Activated effector memory CD4-positive, alpha-beta T cell treated with anti-CD3 and anti-CD28 coated beads, Interleukin-2, amount 50 U/mL, for 16 hours (primary cell): Measurements from ENCODE around the gene ANGEL2.
"Not testable (repeated sequence)": the region's sequence is repeated elsewhere in the genome, so short reads cannot be mapped to it uniquely, and the experiment has no call there.

Source experiments
- DNase-seq: peaks from one replicate; pipeline ENCODE4 v3.0.0-alpha.2; 2020

The ANGEL2 gene

DNA sequence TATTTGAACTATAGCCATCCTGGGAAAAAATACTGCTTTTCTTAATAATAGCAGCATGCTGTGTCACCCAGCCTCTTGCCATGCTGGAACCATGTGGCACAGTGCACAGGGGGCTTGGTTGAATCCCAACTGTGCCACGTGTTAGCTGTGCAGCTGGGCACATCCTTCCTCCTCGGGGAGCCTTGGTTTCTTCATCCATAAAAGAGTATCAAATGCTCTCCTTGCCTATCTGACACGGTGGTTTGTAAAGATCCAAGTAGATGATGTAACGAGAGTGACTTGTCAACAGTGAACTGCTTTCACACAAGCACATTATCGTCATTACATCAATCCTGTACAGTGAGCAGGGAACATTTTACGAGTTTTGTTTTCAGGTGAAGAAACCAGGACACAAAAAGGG is 41.0 kb downstream of the ANGEL2 start:
- DNase-seq, result peak; percentile 47

DNA sequence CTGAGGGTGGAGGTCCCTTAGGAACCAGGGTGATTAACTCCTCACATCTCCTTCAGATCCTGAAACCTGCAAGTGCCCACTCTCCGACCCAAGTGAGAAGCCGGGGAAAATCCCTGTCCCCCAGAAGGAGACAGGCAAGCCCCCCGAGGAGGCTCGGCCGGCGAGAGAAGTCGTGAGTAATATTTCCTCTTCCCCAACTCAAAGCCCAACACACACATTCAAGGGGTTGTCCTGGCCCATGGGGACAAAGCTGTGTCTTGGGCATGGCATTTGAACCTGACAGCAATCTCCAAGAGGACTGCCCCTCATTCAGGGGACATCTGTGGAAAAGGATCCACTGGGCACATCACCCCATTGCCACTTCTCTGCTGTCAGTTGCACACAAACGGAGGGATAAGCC is 41.8 kb downstream of the ANGEL2 start:
- peak; percentile 30 for DNase-seq

DNA sequence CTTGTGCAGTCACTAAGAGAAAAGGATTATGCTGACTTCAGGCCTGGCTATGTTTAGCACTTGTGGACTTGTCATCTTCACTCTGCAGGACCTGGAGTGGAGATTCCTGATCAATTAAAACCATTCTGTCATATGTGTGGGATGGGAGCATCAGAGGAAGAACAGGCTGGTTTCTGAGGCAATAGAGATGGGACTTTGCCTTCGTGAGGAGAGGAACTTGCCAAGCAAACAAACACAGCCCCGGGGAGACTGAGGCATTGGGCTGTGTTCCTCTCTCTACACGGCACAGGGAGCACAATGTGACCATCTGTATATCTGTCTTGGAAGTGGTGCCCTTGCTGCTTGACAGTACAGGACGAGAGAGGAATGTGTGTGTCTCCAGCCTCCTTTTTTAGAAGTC is 42.2 kb downstream of the ANGEL2 start:
- peak; percentile 24 for DNase-seq

DNA sequence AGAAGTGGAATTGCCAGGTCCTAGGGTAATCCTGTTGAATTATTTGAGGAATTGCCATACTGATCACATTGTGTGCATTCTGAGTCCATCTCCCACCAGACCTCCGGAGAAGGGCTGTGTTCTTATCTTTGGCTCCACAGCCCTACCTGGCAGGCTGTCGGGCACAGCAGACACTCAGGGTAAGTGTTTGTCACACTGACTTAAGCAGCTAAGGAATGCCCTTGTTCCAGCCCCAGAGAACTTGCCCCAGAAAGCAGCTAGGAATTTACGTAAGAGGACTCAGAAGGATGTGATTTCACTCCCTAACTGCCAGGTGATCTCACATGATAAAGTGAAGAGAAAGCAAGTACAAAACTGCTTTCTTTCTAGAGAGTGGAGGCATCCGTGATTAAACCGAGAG is 44.4 kb downstream of the ANGEL2 start:
- DNase-seq, result peak; percentile 49

DNA sequence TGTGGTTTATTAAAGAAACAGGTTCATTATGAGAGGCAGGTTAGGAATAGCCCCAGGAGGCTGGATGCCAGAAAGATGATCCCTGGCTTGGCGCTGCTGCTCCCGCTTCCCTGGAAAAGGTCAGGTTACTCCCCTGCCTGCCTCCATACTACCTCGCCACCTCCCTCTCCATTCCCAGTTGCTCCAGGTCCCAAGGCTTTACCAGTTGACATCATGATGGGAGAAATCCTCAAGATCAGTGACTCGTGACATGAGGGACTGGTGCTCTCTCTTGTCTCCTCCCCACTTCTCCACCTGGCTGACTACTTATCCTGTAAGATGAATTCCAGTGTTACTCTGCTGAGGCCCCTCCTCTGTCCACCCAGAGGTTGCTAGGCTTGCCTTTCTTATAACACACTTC is 45.6 kb downstream of the ANGEL2 start:
- DNase-seq, result peak; percentile 34

DNA sequence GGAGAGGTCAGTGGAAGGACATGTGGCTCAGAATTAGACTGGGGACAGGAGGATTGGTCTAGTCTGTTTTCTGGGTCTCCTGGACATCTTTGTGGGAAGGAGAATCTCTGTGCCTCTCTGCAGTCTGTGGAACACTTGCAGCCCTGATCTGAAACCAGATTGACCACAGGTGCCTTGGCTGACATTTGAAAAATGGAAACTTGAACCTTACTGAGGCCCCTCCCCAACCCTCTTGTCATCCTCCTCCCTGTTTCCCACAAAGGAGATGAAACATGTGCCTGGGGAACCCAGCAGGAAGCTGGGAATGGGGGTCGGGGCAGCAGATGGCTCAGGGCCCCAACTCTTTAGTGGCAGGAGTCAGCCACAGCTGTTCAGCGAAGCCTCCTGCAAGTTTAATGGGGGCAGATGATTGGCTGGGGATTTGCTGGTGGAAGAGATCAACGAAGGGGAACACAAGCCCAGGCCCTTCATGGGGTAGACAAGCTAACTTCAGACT is 47.3 kb downstream of the ANGEL2 start:
- DNase-seq, result peak; percentile 14

DNA sequence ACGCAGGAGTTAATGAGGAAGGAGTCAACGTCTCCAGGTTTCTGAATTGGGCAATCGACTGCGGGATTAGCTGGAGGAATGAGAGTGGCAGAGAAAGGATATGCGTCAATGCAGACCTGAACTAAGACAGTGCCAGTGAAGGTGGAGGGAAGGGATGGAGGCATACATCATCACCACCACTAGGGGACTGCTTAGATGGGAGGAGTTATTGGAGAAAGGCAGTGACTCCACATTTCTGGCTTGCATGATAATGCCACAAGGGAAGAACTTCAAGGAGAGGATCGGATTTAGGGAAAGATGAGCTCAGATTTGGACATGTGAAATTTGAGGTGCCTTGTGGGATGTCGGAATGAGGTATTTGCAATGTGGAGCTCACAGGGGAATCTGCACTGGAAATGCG is 47.9 kb downstream of the ANGEL2 start:
- DNase-seq, result peak; percentile 54

DNA sequence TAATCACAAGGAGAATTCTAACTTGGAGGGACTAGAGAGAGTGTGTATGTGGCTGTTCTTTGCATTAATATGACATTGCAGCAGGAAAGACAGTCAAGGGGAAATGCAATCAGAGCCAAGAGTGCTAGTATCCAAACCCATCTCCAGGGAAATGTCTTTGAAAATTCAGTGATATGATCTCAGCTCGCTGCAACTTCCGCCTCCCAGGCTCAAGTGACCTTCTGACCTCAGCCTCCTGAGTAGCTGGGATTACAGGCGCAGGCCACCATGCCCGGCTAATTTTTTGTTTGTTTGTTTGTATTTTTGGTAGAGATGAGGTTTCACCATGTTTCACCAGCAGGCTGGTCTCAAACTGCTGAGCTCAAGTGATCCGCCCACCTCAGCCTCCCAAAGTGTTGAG is 49.1 kb downstream of the ANGEL2 start:
- DNase-seq, result peak; percentile 24

DNA sequence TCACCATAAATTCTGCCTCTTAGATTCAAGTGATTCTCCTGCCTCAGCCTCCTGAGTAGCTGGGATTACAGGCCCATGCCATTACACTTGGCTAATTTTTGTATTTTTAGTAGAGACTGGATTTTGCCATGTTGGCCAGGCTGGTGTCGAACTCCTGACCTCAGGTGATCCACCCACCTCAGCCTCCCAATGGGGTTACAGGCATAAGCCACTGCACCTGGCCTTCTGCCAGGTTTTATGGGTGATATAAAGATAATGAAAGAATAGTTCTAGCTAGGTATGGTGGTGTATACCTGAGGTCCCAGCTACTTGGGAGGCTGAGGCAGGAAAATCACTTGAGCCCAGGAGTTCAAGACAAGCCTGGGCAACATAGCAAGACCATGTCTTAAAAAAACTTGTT is 50.7 kb downstream of the ANGEL2 start:
- not testable (repeated sequence) for DNase-seq

DNA sequence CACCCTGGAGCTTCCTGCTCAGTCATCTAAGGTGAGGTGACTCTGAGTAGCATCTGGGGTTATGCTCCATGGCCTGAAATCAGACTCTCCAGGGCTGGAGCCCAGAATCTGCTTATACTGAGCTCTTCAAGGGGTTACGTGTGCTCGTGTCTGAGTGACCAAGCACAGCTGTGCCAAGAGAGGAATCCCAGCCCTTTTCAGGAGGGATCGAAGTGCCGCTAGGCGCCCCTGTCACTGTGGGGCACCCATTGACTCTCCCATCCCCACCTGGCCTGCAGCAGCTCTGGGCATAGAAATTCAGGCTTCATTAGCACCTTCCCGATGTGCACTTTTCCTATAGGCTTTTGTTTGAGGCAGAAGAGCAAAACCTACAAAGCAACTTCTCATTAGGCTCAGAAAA is 51.6 kb downstream of the ANGEL2 start:
- peak; percentile 39 for DNase-seq

DNA sequence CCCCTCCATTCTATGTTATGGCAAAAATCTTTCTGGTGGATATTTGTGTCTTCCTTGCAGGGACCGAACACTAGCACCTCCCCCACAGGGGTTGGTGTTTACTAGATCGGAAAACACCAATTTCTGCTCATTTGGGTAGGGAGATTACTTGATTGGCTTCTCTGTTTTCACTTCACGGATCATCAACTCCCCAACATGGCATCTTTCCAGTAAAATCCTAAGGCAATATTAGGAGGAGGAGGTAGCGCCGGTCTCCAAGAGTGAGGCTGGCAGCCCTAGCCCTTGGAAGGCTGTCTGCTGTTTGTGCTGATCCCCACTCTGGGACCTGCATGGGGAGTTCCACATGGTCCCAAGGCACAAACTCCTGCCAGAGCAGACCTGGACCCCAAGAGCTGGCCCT is 53.2 kb downstream of the ANGEL2 start:
- DNase-seq, result no peak

DNA sequence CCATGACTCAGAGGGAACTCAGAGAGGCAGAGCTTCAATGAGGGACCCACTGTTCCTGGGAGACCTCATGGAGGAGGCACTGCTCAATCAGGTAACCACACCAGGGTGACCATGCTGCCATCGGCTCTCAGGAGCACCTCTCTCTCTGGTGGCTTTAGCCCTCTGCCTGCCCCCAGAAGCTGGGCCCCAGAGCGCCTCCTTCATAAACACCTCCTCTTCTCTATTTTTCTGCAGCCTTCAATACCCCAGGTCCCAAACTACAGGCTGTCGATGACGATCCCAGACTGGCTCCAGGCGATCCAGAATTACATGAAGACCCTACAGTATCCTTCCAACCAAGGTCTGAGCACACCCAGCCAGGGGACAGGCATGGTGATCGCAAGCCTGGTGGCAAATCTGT is 54.7 kb downstream of the ANGEL2 start:
- peak; percentile 39 for DNase-seq

DNA sequence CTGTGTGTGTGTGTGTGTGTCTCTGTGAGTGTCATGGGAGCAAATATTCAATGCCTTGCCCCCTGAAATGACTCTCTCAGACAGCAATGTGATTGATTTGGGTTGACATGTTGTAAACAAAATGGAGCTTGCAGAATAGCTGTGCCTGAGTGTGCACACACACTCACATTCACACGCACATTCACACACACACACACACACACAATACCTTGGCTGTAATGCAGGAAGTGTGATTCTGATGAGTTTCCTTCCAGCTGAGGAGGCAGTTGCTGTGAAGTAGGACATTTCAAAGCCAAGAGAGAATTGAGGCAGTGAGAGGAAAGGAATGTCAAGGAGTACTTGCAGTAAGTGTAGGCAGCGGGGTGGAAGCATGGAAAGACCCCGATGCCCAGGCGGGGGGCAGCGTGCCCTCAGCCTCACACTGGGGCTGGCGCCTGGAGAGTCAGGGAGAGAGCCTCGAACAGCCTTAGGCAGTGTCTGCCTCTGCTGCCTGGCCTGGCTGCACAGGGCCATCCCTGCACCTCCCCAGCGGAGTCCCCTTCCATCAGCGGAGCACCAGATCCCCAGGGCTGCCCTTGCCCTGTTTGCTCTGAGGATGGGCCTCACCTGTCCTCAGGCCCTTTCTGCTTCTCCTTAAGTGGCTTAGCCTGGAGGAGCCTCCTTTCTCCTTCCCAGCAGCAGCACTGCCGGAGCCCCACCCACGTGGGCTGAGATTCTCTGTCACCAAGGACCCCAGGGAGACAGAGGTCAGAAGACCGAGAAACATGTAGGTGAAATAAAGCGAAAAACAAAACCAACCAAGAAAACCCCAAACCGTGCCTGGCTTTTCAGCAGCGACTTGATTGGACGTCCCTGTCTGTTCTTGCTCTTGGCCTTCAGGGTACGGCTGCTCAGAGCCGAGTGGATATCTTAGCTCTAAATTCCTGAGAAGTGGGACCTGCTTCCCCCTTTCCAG is 56.1 kb downstream of the ANGEL2 start:
- DNase-seq, result peak; percentile 43

DNA sequence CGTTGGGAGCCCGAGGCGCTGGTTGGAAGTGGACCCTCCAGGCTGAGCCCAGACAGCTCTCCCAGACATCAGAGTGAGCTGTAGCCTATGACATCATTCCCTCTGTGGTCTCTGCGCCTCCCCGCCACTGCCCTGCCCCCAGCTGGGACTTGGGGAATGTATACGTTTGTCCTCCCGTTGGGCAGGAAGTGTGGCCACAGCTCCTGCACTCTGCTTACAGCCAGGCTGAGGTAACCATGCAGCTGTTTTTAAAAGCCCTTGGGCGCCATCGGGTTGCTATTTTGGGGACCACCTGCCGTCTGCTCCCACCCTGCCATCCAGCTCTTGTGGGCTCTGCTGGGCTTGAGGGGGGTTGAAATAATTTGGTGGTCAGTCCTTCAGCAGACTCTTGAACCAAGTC is 57.5 kb downstream of the ANGEL2 start:
- peak; percentile 54 for DNase-seq

DNA sequence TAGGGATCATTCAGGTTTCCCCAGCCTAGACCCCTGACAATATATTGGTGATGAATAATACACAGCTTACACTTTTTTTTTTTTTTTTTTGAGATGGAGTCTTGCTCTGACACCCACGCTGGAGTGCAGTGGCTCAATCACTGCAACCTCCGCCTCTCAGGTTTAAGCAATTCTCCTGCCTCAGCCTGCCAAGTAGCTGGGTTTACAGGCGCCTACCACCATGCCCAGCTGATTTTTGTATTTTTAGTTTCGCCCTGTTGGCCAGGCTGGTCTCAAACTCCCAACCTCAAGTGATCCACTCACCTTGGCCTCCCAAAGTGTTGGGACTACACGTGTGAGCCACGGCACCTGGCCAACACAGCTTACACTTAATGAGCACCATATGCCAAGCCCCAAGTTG is 58.1 kb downstream of the ANGEL2 start:
- peak; percentile 25 for DNase-seq

DNA sequence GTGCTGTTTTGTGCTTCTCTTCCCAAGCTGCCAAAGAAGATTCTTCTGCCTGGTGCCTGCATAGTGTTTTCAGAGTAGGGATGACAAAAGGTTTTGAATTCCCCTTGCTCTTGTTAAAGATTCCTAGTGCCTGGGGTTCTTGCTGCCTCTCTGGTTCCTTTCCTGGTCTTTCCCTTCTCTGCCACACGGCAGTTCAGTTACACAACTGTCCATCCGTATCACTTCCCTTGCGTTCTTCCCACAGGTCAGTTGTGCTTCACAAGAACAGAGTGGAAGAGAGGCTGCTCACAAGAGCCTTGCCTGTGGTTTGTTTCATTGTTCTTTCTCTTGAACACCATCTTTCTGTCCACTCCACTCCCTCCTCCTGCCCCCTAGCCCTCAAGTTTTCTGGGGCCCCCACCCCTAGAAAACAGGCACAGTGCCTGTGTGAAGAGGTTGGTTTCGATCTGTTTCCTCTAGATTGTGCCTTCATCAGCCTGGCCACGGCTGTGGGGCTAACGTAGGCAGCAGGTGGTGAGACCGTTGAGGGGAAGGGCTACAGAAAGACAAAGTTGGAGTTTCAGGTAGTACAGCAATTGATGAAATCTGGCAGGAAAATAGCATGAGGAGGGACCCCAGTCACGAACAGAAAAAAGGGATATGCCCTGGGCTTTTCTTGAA is 59.6 kb downstream of the ANGEL2 start:
- peak; percentile 31 for DNase-seq

DNA sequence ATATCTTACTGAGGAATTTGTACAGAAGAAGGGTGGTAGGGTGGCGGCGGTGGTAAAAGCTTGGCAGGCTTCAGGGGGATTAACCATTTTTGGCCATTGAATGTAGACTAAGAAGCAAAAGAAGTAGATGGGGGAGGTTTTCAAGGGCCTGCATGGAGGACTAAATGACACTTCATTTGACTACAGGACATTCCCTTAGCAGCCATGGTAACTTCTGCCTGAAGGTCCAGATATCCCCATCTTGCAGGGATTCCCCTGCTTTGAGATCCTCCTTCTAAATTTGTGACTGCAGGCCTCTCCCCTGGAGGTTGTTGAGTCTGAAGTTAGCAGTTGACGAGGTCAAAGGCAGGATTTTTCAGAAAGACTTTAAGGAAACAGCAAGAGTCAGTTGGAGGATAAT is 60.6 kb downstream of the ANGEL2 start:
- no peak for DNase-seq

DNA sequence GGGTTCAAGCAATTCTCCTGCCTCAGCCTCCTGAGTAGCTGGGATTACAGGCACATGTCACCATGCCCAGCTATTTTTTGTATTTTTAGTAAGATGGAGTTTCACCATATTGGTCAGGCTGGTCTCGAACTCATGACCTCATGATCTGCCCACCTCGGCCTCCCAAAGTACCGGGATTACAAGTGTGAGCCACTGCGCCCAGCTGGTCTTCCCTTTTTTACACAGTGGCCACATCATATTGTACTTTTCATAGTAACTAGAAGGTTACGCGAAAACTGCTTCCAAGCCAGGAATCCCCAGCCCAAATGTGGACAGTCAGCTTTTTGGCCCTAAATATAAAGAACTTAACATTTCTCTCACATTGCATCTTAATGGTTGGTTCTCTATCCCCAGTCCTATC is 61.2 kb downstream of the ANGEL2 start:
- DNase-seq, result no peak

DNA sequence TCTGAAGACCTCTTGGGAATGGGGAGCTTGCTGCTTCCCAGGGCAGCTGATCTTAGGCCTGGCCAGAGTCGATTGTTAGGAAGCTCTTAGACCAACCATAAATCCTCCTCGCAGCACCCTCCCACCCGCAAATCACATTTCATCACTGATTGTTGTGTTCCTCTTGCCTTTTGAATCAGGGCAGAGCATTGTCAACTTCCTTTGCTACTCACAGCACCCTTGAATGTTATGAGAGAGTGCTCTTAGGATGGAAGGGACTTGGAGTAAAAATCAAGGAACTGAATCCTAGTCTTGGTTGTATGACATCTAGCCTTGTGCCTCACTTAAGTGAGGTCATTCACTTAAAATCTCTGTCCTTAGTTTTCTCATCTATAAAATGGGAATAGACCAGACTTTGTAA is 62.3 kb downstream of the ANGEL2 start:
- peak; percentile 12 for DNase-seq

DNA sequence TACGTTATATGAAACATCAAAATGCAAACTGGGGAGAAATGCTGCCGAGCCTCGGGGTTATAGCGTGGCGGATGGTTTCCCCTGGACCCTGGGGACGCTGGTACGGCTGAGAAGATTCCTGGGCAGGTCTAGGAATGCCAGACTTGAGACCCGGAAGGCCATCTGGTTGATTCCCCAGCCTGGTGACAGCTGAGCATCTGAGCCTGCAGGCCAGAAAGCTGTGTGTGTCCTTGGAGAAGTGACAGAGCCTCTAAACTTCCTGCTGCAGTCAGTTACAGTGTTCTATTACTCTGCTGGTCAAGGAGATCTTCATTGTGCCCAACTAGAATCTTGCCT is 63.1 kb downstream of the ANGEL2 start:
- DNase-seq, result peak; percentile 30

DNA sequence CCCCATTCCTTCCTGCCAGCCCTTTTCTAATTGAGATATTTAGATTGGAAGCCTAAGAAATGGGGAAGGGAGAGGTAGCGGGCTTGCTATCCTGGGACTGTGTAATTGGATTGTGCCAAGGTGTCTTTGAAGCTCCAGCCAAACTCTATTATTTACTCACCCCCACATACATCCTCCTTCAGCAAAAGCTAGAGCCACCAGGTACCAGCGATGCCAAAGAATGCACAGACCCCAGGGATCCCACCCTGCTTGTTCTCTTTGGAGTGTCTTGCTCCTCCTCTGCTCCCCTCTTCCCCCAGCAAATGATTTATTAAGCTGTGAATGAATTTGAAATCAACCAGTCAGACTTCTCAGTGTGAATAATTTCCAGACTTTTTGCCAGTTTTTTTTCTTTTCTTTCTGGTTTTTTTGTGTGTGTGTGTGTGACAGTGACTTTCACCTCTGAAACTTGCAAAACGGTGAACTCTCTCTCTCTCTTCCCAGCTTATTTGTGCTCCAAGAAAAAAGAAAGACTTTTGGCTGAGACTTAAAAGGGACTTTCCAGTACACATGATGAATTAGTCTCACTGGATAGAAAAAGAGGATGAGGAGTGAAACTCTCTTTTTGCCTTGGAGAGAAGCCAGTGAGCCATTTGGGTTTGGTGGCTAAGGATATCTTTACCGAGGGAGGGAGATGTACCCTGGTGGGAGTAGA is 63.6 kb downstream of the ANGEL2 start:
- DNase-seq, result no peak

DNA sequence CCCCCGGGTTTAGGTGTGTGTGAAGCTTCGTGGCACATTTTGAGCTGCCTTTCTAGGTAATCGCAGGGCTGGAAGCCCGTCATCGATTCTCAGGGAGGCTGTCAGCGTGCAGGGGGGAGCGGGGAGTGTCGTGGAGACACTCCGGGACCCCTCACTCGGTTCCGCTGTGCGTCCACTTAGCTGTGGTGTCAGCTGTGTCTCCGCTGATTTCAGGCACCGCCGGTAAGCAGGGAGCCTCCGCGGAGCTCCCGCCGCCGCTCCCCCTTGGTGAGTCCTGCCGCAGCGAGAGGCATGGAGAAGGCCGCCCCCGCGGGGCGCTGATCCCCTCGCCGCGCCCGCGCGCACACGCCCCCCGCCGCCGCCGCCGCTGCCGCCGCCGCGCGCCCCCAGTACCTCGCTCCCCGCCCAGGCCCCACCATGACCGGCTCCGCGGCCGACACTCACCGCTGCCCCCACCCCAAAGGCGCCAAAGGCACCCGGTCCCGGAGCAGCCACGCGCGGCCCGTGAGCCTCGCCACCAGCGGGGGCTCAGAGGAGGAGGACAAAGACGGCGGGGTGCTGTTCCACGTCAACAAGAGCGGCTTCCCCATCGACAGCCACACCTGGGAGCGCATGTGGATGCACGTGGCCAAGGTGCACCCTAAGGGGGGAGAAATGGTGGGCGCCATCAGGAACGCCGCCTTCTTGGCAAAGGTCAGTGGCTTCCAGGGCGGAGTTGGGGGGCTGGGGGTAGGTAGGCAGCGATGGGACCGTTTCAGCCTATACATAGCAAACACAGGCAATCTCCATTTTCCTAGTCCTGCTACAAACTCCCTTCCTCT is 64.3 kb downstream of the ANGEL2 start:
- peak; percentile 60 for DNase-seq
